A673 (cell line): ENCODE data around the gene ACKR2.

Experiments used
- CTCF ChIP-seq: fragments of 300-800, 200-600 bp; sonication (generic); conservative IDR thresholded peaks from 2 replicates; pipeline ENCODE4 v1.5.1; 2017; ENCODE audit warnings: low read depth, mild to moderate bottlenecking, antibody characterized with exemption, low read length, moderate library complexity, mixed read lengths
- EZH2 ChIP-seq: fragments of 200-600 bp; sonication (generic); IDR thresholded peaks from 2 replicates; pipeline ENCODE4 v1.6.1; 2017; ENCODE audit warnings: borderline replicate concordance, low read depth, mild to moderate bottlenecking, mixed read lengths, antibody characterized with exemption, low read length; ENCODE audit not compliant: poor library complexity, severe bottlenecking

- TF ChIP-seq CTCF (no peak), EZH2 (no peak)
Measured at GRCh38 chr3:42856544-42856943, 47.3 kb downstream of the ACKR2 start.
